ENCODE results near the gene IGSF3. TPM values are rescaled to one million over a fixed set of nuclear protein-coding genes. Genes with fewer than 3 reads are reported as not detected.

Gene IGSF3
- total and polyA plus RNA-seq, 9 donors = 0.38 to 2.1 (median 1.0) TPM

DNA sequence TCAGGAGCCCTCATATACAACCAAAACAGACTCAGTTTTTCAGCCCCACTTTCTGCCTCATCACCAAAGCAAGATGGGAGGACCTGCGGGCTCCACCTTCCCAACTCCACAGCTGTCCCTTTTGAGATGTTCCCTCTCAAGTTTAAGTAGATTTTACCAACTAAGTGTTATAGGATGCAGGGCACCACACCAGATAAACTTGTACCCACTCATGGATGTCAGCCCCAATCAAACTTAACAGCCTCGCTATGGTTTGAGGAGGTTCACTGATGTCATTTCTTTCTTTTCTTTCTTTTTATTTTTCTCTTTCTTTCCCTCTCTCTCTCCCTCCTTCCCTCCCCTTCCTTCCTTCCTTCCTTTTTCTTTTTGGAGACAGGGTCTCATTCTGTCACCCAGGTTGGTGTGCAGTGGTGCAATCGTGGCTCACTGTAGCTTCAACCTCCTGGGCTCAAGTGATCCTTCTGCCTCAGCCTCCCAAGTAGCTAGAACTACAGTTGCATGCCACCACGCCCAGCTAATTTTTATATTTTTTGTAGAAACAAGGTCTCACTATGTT lies 110.1 kb downstream of the IGSF3 start:
- no peaks in the 10 kb centered on the region for H3K9me3 ChIP-seq
- WGBS, 3 donors = 88 to 91% (median 90%) methylated on average over 4 of the region's 4 CpGs
- H3K4me3 ChIP-seq = no peak overlapping the region
- no peaks in the 10 kb centered on the region for H3K4me1 ChIP-seq (ENCODE audit: insufficient read depth)
- no peaks in the 10 kb centered on the region for H3K27me3 ChIP-seq
- TF ChIP-seq POLR2A (IDR thresholded peaks at IDR 0.05) (no peak), EP300 (IDR thresholded peaks at IDR 0.05) (no peak)
- TF ChIP-seq, protein P1, sequence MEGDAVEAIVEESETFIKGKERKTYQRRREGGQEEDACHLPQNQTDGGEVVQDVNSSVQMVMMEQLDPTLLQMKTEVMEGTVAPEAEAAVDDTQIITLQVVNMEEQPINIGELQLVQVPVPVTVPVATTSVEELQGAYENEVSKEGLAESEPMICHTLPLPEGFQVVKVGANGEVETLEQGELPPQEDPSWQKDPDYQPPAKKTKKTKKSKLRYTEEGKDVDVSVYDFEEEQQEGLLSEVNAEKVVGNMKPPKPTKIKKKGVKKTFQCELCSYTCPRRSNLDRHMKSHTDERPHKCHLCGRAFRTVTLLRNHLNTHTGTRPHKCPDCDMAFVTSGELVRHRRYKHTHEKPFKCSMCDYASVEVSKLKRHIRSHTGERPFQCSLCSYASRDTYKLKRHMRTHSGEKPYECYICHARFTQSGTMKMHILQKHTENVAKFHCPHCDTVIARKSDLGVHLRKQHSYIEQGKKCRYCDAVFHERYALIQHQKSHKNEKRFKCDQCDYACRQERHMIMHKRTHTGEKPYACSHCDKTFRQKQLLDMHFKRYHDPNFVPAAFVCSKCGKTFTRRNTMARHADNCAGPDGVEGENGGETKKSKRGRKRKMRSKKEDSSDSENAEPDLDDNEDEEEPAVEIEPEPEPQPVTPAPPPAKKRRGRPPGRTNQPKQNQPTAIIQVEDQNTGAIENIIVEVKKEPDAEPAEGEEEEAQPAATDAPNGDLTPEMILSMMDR (IDR thresholded peaks at IDR 0.05) = no peak
- H3K36me3 ChIP-seq = no peaks in the 10 kb centered on the region
- no peak for DNase-seq
- H3K27ac ChIP-seq = no peak overlapping the region
- intact Hi-C loops (cut with DNase I) = no loop called here

DNA sequence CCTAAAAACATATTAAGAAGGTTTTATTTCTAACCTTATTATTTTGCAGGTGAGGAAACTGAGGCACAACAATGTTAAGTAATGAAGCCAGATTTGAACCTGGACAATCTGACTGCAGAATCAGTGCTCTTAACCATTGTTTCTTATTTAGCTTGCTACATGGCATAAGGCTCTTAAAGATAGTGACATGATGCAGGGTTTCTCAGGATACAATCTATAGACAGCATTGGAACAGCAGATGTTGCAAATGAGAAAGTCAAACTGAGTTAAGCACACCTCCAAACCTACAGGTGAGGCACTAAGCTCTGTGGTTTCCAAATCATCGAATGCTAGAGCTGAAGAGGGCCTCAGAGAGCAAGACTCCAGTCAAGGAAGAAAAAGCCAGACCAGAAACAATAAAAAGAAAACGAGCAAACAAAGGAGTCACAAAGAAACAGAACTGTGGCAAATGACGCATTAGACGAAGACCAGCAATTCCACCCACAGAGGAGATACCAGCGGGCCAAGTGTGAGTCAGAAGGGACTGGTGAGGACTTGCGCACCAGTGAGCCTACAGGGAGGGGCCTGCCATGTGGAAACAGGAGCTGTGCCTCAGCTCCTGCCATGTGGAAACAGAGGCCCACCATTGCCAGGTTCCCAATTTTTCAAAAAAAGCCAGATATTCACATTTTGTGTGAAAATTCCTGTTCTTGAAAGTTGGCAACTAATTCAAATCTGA lies 111.1 kb downstream of the IGSF3 start:
- WGBS, 3 donors = 86 to 90% (median 89%) methylated on average over 6 of the region's 6 CpGs
- TF ChIP-seq EP300 (IDR thresholded peaks at IDR 0.05) (no peak), POLR2A (IDR thresholded peaks at IDR 0.05) (no peak)
- TF ChIP-seq, protein P1 (IDR thresholded peaks at IDR 0.05) = no peak
- intact Hi-C loops (cut with DNase I) = no loop called here
- no peaks in the 10 kb centered on the region for H3K4me1 ChIP-seq (ENCODE audit: insufficient read depth)
- no peak overlapping the region for H3K4me3 ChIP-seq
- no peak overlapping the region for H3K27ac ChIP-seq
- H3K36me3 ChIP-seq = no peaks in the 10 kb centered on the region
- DNase-seq = no peak
- no peaks in the 10 kb centered on the region for H3K9me3 ChIP-seq
- no peaks in the 10 kb centered on the region for H3K27me3 ChIP-seq

DNA sequence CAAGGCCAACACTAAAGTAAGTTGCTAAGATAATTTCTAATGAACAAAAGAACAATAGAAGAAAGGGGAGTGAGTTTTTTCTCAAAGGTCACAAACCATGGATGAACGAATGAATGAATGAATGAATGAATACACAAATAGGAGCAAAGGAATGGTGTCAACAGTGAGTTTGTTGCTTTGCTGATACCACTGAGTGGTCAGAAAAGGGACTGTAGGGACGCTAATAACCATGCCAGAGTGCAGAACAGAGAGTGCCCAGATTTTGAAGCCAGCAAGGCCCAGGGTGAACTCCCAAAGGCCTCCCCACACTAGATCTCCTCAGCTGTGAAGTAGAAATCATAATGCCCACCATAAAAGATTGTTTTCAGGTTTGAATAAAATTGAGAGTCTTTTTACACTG lies 112.6 kb downstream of the IGSF3 start:
- no peak for DNase-seq
- Histone ChIP-seq H3K9me3 (no peaks in the 10 kb centered on the region), H3K27ac (no peak overlapping the region), H3K27me3 (no peaks in the 10 kb centered on the region), H3K36me3 (no peaks in the 10 kb centered on the region), H3K4me3 (no peak overlapping the region), H3K4me1 (ENCODE audit: insufficient read depth) (no peaks in the 10 kb centered on the region)
- WGBS, 3 donors = 84 to 90% (median 88%) methylated on average over 2 of the region's 2 CpGs
- TF ChIP-seq, protein P1 (IDR thresholded peaks at IDR 0.05) = no peak
- TF ChIP-seq EP300 (IDR thresholded peaks at IDR 0.05) (no peak), POLR2A (IDR thresholded peaks at IDR 0.05) (no peak)
- intact Hi-C loops (cut with DNase I) = no loop called here

DNA sequence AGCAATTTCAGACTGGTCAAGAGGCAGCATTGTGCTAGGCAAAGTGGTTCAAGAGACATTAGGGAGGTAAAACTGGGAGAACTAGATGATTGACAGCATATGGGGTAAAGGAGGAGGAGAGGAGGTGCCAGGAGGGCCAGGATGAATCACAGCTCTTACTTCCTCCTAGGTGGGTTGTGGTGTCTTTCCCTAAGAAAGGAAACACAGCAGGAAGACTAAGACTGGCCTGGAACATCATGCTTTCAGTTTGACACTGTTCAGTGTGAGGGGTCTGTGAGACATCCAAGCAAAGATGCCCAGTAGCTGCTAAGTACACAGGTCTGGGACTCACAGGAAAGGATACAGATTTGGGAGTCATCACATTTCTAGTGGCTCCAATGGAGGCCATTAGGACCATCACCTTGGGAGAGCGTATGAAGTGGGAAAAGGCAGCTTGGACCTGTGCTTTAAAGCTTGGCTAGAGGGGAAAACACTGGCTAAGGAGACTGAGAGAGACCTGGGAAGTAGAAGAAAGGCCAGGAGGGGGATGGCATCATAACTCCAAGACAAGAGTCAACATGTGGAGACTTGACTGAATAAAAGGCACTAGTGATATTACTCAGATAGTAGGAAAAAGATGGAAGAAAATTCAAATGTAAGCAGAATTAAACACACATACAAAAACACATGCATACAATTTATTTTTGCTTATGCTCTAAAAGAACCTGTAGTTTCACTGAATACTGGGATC lies 114.0 kb downstream of the IGSF3 start:
- intact Hi-C loops (cut with DNase I) = no loop called here
- Histone ChIP-seq H3K27ac (no peak overlapping the region), H3K27me3 (no peaks in the 10 kb centered on the region), H3K9me3 (no peaks in the 10 kb centered on the region), H3K4me1 (ENCODE audit: insufficient read depth) (no peaks in the 10 kb centered on the region), H3K36me3 (no peaks in the 10 kb centered on the region), H3K4me3 (no peak overlapping the region)
- no peak for DNase-seq
- WGBS, 3 donors = 97 to 100% (median 97%) methylated on average over 1 of the region's 1 CpG
- TF ChIP-seq, protein P1 (IDR thresholded peaks at IDR 0.05) = no peak
- no peak for TF ChIP-seq POLR2A (IDR thresholded peaks at IDR 0.05)
- TF ChIP-seq EP300 (IDR thresholded peaks at IDR 0.05) = no peak
